ENCODE measurements around the gene SDR9C7.

GRCh38 chr12:56884421-56884820 lies 49.8 kb downstream of the SDR9C7 start:
- TF ChIP-seq POLR2A (IDR thresholded peaks at IDR 0.05; ENCODE audit: low read length), result no peak
- TF ChIP-seq GATA1 (IDR thresholded peaks at IDR 0.05; ENCODE audit: low read depth, low read length), result no peak
